HG02943 (cell line): ENCODE measurements around the gene CRNKL1.
"Not testable (repeated sequence)": the region's sequence is repeated elsewhere in the genome, so short reads cannot be mapped to it uniquely, and the experiment has no call there.

Experiments used
- ATAC-seq: cut with Tn5 transposase; IDR thresholded peaks from one replicate; pipeline ENCODE4 v1.9.1; 2021; ENCODE audit warnings: mild to moderate bottlenecking, low read depth, moderate library complexity; ENCODE audit not compliant: unreplicated experiment

CRNKL1 gene

DNA sequence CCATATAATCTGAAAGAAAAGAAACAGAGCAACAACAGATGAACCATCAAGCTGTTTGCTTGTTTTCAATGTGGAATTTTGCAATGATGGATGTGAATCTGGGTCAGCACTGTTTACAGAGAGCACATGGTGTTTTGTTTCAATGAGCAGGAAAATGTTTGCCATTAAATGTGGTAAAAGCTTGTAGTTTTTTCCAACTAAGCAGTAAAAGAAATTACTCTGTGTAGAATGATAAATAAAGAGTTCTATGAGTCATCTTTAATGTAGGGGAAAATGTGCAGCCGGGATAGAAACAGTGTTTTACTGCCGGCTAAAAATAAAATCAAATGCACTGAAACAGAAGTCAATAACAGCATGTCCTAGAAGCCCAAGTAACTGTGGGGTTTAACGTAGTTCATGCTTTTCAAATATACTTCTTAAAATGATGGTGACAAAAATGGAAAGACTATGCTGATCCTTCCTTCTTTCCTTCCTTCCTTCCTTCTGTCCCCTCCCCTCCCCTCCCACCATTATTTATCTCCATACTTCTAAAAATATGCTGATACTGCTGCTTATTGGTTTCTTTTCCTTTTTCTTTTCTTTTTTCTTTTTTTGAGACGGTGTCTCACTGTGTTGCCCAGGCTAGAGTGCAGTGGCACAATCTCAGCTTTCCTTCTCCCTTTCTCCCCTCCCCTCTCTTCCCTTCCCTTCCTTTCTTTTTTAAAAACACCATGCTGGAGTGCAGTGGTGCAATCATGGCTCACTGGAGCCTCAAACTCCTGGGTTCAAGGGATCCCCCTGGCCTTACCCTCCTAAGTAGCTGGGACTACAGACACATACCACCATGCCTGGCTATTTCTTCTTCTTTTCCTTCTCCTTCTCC lies 41.4 kb downstream of the CRNKL1 start:
- ATAC-seq: no peak

GRCh38 chr20:20009784-20010253 lies 42.4 kb downstream of the CRNKL1 start:
- ATAC-seq: no peak

- ATAC-seq: no peak
Observed at GRCh38 chr20:20005342-20005741, 46.9 kb downstream of the CRNKL1 start.

GRCh38 chr20:20003955-20004322 lies 48.3 kb downstream of the CRNKL1 start:
- ATAC-seq: not testable (repeated sequence)

DNA sequence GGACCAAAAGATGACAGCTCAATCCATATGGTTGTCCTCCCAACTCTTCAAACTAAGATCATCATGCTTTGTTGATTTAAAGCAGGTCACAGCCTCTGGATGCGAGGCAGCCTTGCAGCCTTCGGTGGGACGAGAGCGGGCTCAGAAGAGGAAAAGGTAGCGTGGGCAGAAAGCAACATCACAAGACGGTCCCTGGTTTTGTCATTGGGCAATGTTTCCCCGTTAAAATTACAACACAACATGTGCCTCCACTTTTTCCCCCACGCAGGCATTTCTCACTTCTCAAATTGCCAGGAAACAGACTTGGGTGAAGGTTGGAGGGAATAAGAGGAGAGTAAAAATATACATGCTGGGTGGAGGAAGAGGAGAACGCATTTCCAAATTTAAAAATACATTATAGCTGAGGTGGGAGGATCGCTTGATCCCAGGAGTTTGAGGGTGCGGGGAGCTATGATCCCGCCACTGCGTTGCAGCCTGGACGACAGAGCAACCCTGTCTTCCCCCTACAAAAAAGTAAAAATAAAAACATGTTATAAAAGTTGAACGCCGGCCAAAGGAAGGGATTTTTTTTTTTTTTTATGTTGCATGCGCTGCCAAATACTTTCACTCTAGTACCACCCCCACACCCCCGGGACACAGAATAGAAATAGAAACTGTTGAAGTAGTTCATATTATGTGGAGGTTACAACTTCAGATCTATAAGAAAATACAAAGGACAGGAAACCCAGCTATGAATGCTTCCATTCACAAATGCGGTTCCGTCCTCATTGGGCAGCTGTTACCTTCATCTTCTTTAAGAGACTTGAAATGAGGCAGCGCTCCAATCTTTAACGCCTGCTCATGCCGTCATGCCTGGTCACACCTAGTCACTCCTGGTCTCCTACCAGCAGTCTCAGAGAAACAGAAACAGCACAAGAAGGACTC lies 49.0 kb downstream of the CRNKL1 start:
- no peak for ATAC-seq

GRCh38 chr20:20002101-20002998 lies 49.9 kb downstream of the CRNKL1 start:
- no peak for ATAC-seq

DNA sequence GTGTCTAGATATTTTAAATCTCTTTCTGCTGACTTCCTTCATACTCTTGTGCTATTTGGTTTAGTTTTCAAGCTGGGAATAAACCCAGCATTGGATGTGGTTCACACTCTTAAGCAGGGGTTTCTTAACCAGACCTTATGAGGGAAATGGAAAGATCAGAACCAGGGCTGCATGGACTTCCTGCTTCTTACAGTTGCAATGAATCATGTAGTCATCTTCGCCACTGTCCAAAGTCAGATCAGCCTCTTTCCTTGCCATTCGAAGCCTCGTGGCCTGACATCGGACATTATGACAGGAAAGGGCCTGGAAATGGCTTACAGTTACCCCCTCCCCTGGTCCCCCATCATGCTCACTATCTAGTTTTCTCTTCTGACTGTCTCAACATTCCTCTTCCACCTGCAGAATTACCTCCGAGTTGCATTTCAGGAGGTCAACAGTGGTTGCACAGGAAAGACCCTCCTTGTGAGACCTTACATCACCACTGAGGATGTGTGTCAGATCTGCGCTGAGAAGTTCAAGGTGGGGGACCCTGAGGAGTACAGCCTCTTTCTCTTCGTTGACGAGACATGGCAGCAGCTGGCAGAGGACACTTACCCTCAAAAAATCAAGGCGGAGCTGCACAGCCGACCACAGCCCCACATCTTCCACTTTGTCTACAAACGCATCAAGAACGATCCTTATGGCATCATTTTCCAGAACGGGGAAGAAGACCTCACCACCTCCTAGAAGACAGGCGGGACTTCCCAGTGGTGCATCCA lies 51.9 kb downstream of the CRNKL1 start:
- ATAC-seq: no peak

DNA sequence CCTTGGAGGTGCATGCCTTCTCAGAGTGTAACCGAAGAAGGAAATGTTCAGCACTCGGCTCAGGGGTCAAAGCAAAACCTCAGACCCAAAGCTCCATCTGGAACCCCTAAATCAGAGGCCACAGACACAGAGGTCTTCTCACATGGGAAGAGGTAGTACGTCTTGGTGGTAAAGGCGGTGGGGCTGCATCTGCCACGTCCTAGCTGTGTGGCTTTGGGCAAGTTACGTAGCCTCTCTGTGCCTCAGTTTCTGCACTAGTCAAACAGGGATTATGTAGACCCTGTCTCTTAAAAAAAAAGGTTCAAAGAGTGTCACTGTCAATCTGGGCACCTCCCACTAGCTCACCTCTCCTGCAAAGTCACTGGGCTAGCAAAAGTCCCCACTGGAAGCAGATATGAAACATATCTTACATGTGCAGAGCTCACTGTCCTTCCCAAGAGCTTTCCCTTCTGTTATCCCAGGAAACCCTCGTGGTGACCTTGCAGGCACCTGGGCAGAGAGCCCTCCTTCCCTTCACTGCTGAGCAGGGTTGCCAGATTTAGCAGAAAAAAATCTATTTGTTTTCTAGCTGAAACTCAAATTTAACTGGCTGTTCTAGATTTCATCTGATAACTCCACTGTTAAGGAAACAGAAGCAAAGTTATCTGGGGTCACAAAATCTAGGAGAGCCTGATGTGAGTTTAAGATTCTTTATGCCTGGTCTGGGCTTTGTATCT lies 53.1 kb downstream of the CRNKL1 start:
- no peak for ATAC-seq

- no peak for ATAC-seq
Observed at GRCh38 chr20:19996917-19997316, 55.3 kb downstream of the CRNKL1 start.

DNA sequence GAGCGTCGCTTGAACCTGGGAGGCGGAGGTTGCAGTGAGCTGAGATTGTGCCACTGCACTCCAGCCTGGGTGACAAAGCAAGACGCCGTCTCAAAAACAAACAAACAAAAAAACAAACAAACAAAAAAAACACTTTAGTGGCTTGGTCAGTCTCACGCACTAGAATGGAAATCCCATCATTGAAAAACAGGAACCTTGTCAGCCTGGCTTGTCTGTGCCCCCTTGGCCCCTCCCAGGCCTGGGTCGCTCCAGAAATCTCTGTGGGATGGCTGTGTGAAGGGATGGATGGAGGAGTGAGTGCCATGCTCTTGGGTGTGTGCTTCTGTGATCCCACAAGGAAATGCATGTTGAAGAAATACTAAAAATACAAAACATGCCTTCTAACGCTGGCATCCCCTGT lies 56.0 kb downstream of the CRNKL1 start:
- no peak for ATAC-seq

DNA sequence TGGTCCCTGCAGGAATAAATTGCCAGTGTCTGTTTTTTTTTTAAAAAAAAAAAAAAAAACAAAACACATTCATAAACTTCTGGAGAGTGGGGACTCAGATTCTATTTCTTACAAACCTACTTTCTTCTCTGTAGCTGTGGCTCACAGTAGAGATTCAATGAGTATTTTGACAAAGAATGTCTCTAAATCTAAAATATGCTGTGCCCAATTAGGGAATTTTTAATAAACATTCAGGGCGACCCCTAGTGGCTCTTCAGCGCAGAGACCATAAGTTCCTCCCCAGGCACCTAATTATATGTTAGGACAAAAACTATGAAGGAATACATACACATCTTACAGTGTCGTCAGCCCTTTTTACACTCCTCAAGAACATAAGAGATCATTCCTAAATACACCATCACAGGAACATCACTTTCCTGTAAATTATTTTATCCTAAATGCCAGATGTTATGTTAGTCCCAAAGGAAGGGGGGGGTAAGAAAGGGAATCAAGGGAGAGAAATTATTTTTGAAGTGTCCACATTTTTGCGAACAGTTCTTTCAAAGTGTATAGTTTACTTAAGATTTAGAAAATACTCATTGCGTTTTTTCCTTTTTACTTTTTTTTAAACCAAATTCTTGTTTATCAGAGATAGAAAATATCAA lies 56.9 kb downstream of the CRNKL1 start:
- ATAC-seq: no peak

DNA sequence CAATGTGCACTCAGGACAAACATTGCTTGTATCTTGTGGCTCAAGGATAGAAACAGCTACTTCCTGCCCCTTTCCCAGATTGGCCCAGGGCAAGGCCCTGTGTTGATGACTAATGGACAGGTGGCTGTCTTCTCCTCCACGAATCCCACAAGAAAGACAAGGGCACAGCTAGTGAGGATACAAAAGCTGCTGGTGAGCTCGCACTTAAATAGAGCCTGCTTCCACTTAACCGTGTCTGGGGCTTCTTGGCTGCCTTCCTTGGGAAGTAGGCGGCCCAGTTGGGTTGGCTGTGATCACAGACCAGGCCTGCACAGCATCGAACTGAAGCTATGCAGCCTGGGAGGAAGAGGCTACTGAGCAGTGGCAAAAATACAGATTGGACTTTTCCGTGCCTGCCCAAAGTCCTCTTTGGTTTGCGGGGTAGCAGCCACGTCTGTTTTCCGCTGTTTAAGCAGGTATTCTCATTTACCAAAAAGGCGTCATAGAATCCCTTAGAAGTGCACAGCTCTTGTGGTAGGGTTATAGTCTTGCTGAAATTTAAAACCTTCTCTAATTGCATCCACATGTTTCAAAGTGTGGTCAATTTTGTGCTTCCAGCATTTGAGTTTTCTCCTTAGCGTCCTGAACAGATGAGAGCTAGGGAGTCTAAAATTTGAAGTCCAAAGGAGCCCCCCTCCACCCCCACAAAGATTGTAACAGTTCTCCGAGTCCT lies 58.2 kb downstream of the CRNKL1 start:
- no peak for ATAC-seq

- no peak for ATAC-seq
Observed at GRCh38 chr20:19992996-19993908, 59.0 kb downstream of the CRNKL1 start.

- no peak for ATAC-seq
Observed at GRCh38 chr20:19991854-19992253, 60.4 kb downstream of the CRNKL1 start.

DNA sequence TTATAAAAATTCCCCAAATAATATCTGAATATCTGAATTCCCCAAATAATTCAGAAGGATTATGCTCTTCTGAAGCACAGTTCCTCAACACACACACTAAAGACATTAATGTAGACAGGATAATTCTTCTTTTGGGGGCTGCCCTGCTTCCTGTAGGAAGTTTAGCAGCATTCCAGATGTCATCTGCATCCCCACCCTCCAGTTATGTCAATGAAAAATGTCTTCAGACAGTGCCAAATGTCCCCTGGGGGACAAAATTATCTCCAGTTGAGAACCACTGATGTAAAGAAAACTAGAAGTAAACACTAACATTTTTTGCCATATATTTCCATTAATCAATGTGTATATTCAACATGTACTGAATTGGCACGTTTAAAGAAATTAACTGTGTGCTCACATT lies 61.0 kb downstream of the CRNKL1 start:
- ATAC-seq: no peak

GRCh38 chr20:19990850-19991249 lies 61.4 kb downstream of the CRNKL1 start:
- ATAC-seq: no peak

- ATAC-seq: no peak
Observed at GRCh38 chr20:19987046-19987445, 65.2 kb downstream of the CRNKL1 start.
